Thoracic aorta (tissue), 2 donors: ENCODE results near the gene PKDREJ. TPM values are rescaled to one million over a fixed set of nuclear protein-coding genes. Genes with fewer than 3 reads are reported as not detected.

Experiments
- ATAC-seq: fragments of 150-250 bp; one replicate; pipeline ENCODE4 v1.8.0; 2017; ENCODE audit warnings: low read depth; ENCODE audit not compliant: insufficient number of reproducible peaks, low FRiP score
- DNase-seq: peaks from one replicate; pipeline ENCODE4 v3.0.0-alpha.2; 2020; ENCODE audit warnings: low spot score
- H3K27ac ChIP-seq, 2 donors: fragments of 200-600 bp; sonication (generic); 1 replicate in 1 of 2; 2 replicates in 1 of 2; pipeline ENCODE4 v1.5.1; 2016; ENCODE audit warnings: mild to moderate bottlenecking in 2 of 2, moderate library complexity in 2 of 2
- H3K27me3 ChIP-seq: fragments of 200-600 bp; sonication (generic); replicated peaks from 2 replicates; pipeline ENCODE4 v1.6.0; 2016; ENCODE audit warnings: mild to moderate bottlenecking; ENCODE audit not compliant: insufficient read depth
- H3K36me3 ChIP-seq: fragments of 200-600 bp; sonication (generic); one replicate; pipeline ENCODE4 v1.5.1; 2016
- H3K4me1 ChIP-seq, 2 donors: fragments of 200-600 bp; sonication (generic); 1 replicate in 1 of 2; 2 replicates in 1 of 2; pipeline versions ENCODE4 v1.5.1 to v1.6.0; 2016; ENCODE audit warnings: low read depth in 2 of 2, mild to moderate bottlenecking in 1 of 2; ENCODE audit not compliant: control insufficient read depth in 1 of 2
- H3K4me3 ChIP-seq: fragments of 200-600 bp; sonication (generic); 2 replicates; pipeline ENCODE4 v1.5.1; 2016; ENCODE audit warnings: mild to moderate bottlenecking
- H3K9me3 ChIP-seq: fragments of 200-600 bp; sonication (generic); 2 replicates; pipeline ENCODE4 v1.5.1; 2016
- CTCF ChIP-seq: fragments of 200-600 bp; sonication (generic); IDR thresholded peaks from one replicate; pipeline ENCODE4 v1.5.1; 2019; ENCODE audit warnings: antibody characterized with exemption
- total RNA-seq, 2 donors: library from RNA; depleted of rRNA; stranded (reverse); fragments of >200 nt; gene quantifications; one replicate each; pipeline versions ENCODE4 v1.1.0 to v1.2.3, GENCODE V29; 2016

PKDREJ gene
- total RNA-seq, 2 donors from 2014 or later: under 0.01 TPM; not detected in 1

DNA sequence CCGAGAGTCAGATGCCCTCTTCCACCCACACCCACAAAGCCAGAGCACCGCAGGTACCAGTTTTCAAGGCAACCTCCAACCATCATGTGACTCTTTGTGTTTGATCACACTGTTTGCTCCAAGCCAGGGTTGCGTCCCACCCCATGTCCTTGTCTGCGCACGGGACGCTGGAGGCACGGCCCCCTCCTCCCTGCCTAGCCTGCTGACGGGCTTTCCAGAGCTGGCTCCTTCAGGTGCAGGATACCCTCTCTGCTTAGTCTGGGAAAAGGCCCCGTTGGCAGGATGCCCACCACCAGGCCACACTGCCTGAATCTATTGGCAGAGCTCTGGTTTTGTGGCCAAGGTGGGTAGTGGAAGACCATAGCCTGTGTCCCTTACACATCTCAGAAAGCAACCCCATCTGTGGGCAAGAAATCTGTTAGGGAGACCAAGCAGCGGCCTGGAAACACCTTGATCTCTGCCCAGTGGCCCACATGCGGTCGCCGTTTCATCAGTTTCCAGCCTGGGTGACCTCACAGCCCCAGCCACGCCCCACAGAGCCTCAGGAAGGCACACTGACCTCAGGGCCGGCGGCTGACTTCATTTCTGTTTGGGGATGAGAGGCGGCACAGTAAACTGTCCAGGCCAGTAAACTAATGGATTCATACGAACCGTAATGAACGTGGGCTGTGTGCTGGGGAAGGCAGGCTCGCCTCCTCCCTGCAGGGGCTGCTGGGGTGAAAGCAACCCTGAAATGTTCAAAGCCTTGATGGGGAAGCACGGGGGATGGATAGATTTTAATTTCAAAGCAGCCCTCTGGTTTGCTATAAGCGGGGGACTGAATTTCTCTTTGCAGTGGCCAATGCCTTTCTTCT is 38.9 kb downstream of the PKDREJ start:
- Histone ChIP-seq H3K27me3 (no peaks in the 10 kb centered on the region), H3K4me3 (no peak overlapping the region), H3K36me3 (peaks cover 22% of the 10 kb centered on the region), H3K27ac (no peak overlapping the region), H3K9me3 (no peaks in the 10 kb centered on the region), H3K4me1 (no peaks in the 10 kb centered on the region)
- DNase-seq (no peak), ATAC-seq (no peak)
- TF ChIP-seq CTCF: no peak

GRCh38 chr22:46220921-46221320 is 42.2 kb downstream of the PKDREJ start:
- TF ChIP-seq CTCF: no peak
- Histone ChIP-seq H3K4me1 (no peaks in the 10 kb centered on the region), H3K27me3 (no peaks in the 10 kb centered on the region), H3K36me3 (peaks cover 43% of the 10 kb centered on the region), H3K27ac (no peak overlapping the region), H3K4me3 (no peak overlapping the region), H3K9me3 (no peaks in the 10 kb centered on the region)
- DNase-seq (no peak), ATAC-seq (no peak)

- Histone ChIP-seq H3K36me3 (peaks cover 50% of the 10 kb centered on the region), H3K9me3 (no peaks in the 10 kb centered on the region), H3K4me1 (no peaks in the 10 kb centered on the region), H3K4me3 (no peak overlapping the region), H3K27ac (no peak overlapping the region), H3K27me3 (no peaks in the 10 kb centered on the region)
- no peak for DNase-seq
- no peak for ATAC-seq
- no peak for TF ChIP-seq CTCF
Observed at GRCh38 chr22:46219636-46220035, 43.5 kb downstream of the PKDREJ start.

DNA sequence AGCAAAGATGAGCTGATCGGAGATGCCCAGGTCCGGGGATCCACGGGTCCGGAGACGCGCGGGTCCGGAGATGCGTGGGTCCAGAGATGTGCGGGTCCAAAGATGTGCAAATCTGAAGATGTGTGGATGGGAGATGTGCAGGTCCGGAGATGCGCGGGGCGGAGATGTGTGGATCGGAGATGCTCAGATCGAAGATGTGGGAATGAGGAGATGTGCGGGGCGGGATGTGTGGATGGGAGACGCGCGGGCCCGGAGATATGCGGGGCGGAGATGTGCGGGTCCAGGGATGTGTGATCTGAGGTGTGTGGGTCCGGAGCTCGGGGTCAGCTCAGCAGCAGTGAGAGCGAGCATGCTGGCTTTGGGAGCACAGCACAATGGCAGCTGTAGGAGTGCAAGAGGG is 48.5 kb downstream of the PKDREJ start:
- no peak for DNase-seq
- Histone ChIP-seq H3K36me3 (peaks cover 40% of the 10 kb centered on the region), H3K27ac (no peak overlapping the region), H3K9me3 (peaks cover 2% of the 10 kb centered on the region), H3K4me3 (no peak overlapping the region), H3K27me3 (no peaks in the 10 kb centered on the region), H3K4me1 (no peaks in the 10 kb centered on the region)
- ATAC-seq: no peak
- TF ChIP-seq CTCF: no peak

GRCh38 chr22:46214149-46214548 is 49.0 kb downstream of the PKDREJ start:
- no peak for DNase-seq
- ATAC-seq: no peak
- Histone ChIP-seq H3K27me3 (no peaks in the 10 kb centered on the region), H3K4me3 (no peak overlapping the region), H3K27ac (no peak overlapping the region), H3K9me3 (peaks cover 7% of the 10 kb centered on the region), H3K36me3 (peaks cover 40% of the 10 kb centered on the region), H3K4me1 (no peaks in the 10 kb centered on the region)
- TF ChIP-seq CTCF: no peak
